Small intestine (tissue), 7 donors: ENCODE measurements around the gene TBC1D24. TPM values are rescaled to one million over a fixed set of nuclear protein-coding genes. Genes with fewer than 3 reads are reported as not detected.
A peak's percentile ranks its signal among the peaks of the same experiment; 100 is the strongest.

Source experiments
- DNase-seq, 2 donors: peaks; one replicate each; pipeline versions ENCODE4 v3.0.0 to v3.0.0-alpha.2; 2013
- FAIRE-seq: peaks from 2 replicates; lab custom pipeline; 2012; peaks lifted over from hg19 to GRCh38; lab: Jason Lieb, UNC
- H3K27ac ChIP-seq, 3 donors: one replicate each; pipeline ENCODE4 v1.5.1; 2013; ENCODE audit warnings: low read length in 2 of 3, mild to moderate bottlenecking in 2 of 3, control low read depth in 1 of 3, inconsistent platforms in 1 of 3, low read depth in 1 of 3, moderate library complexity in 1 of 3
- H3K27me3 ChIP-seq, 3 donors: one replicate each; pipeline ENCODE4 v1.6.1; 2013; ENCODE audit warnings: low read length in 3 of 3, inconsistent platforms in 1 of 3; ENCODE audit not compliant: control insufficient read depth in 3 of 3, insufficient read depth in 3 of 3
- H3K36me3 ChIP-seq, 3 donors: one replicate each; pipeline ENCODE4 v1.6.1; 2013; ENCODE audit warnings: low read length in 3 of 3, inconsistent platforms in 1 of 3, low read depth in 1 of 3, mild to moderate bottlenecking in 1 of 3, moderate library complexity in 1 of 3; ENCODE audit not compliant: control insufficient read depth in 3 of 3, insufficient read depth in 2 of 3
- H3K4me1 ChIP-seq, 3 donors: one replicate each; pipeline ENCODE4 v1.6.1; 2013; ENCODE audit warnings: low read length in 2 of 3, inconsistent platforms in 1 of 3, low read depth in 1 of 3, mild to moderate bottlenecking in 1 of 3, moderate library complexity in 1 of 3; ENCODE audit not compliant: control insufficient read depth in 3 of 3, insufficient read depth in 2 of 3
- H3K4me3 ChIP-seq, 3 donors: one replicate each; pipeline ENCODE4 v1.5.1; 2013; ENCODE audit warnings: low read length in 3 of 3, control low read depth in 1 of 3, inconsistent platforms in 1 of 3, low read depth in 1 of 3, mild to moderate bottlenecking in 1 of 3, moderate library complexity in 1 of 3
- H3K9me3 ChIP-seq, 2 donors: one replicate each; pipeline ENCODE4 v1.6.1; 2013; ENCODE audit warnings: low read depth in 1 of 2, low read length in 1 of 2; ENCODE audit not compliant: control insufficient read depth in 2 of 2, insufficient read depth in 1 of 2
- WGBS, 3 donors: extraction: QIAGEN DNeasy Blood & Tissue Kit; methylation state at CpG; one replicate each; pipeline ENCODE4 v1.1.7; 2013; 5-methylcytosine and 5-hydroxymethylcytosine counted together
- polyA plus RNA-seq, 4 donors: library from polyadenylated mRNA; stranded (reverse) in 3 of 4; unstranded in 1 of 4; fragments of 200-250 nt in 3 of 4; fragments of 120-200 nt in 1 of 4; gene quantifications; one replicate each; pipeline versions ENCODE4 v1.2.1 to v1.2.3, GENCODE V29; 2013
- donor health status: healthy with polysubstance abuse.
- donor health status: control.
- donor health status: control.
- donor health status: Bipolar disorder and iron deficiency.
- donor health status: healthy.

TBC1D24 gene
- polyA plus RNA-seq, 4 donors = 0.81 to 12.6 (median 3.2) TPM

GRCh38 chr16:2484898-2485508 is 10.1 kb downstream of the TBC1D24 start:
- H3K36me3 ChIP-seq = peaks cover 0 to 48% (median 0%) of the 10 kb centered on the region in 3 donors
- H3K4me3 ChIP-seq = no peak overlapping the region
- no peak overlapping the region for H3K27ac ChIP-seq
- H3K4me1 ChIP-seq = peaks cover 0 to 37% (median 0%) of the 10 kb centered on the region in 3 donors
- WGBS, 3 donors = 73 to 83% (median 80%) methylated on average over 13 of the region's 13 CpGs
- no peaks in the 10 kb centered on the region for H3K9me3 ChIP-seq
- no peak for FAIRE-seq
- H3K27me3 ChIP-seq = no peaks in the 10 kb centered on the region
- peak in 1 of 2 donors; percentile 55 for DNase-seq

GRCh38 chr16:2485811-2486507 is 11.0 kb downstream of the TBC1D24 start:
- Histone ChIP-seq H3K4me3 (no peak overlapping the region), H3K27me3 (no peaks in the 10 kb centered on the region), H3K4me1 (peaks cover 0 to 37% (median 0%) of the 10 kb centered on the region in 3 donors), H3K36me3 (peaks cover 0 to 53% (median 2%) of the 10 kb centered on the region in 3 donors), H3K9me3 (no peaks in the 10 kb centered on the region), H3K27ac (no peak overlapping the region)
- DNase-seq = no peak
- no peak for FAIRE-seq
- 84 to 90% (median 85%) methylated on average over 31 to 33 of the region's 33 CpGs for whole genome bisulfite sequencing, 3 donors

GRCh38 chr16:2486645-2487516 is 12.0 kb downstream of the TBC1D24 start:
- Histone ChIP-seq H3K9me3 (no peaks in the 10 kb centered on the region), H3K27ac (no peak overlapping the region), H3K27me3 (no peaks in the 10 kb centered on the region), H3K36me3 (peaks cover 0 to 45% (median 2%) of the 10 kb centered on the region in 3 donors), H3K4me3 (no peak overlapping the region), H3K4me1 (peaks cover 0 to 37% (median 0%) of the 10 kb centered on the region in 3 donors)
- DNase-seq = peak; percentile 30 to 51
- FAIRE-seq = no peak
- 58 to 60% (median 59%) methylated on average over 29 of the region's 29 CpGs for WGBS, 3 donors

GRCh38 chr16:2487517-2487842 is 12.6 kb downstream of the TBC1D24 start:
- FAIRE-seq = no peak
- peaks cover 0 to 39% (median 0%) of the 10 kb centered on the region in 3 donors for H3K4me1 ChIP-seq
- peaks cover 0 to 44% (median 2%) of the 10 kb centered on the region in 3 donors for H3K36me3 ChIP-seq
- 74 to 88% (median 84%) methylated on average over 8 of the region's 8 CpGs for WGBS, 3 donors
- H3K4me3 ChIP-seq = no peak overlapping the region
- no peaks in the 10 kb centered on the region for H3K9me3 ChIP-seq
- no peak for DNase-seq
- H3K27me3 ChIP-seq = no peaks in the 10 kb centered on the region
- no peak overlapping the region for H3K27ac ChIP-seq

GRCh38 chr16:2487903-2488531 is 13.1 kb downstream of the TBC1D24 start:
- Histone ChIP-seq H3K4me3 (no peak overlapping the region), H3K4me1 (peaks cover 0 to 38% (median 0%) of the 10 kb centered on the region in 3 donors), H3K9me3 (no peaks in the 10 kb centered on the region), H3K27ac (no peak overlapping the region), H3K36me3 (peaks cover 0 to 43% (median 2%) of the 10 kb centered on the region in 3 donors), H3K27me3 (no peaks in the 10 kb centered on the region)
- DNase-seq = no peak
- WGBS, 3 donors = 75 to 86% (median 81%) methylated on average over 15 of the region's 15 CpGs
- FAIRE-seq = no peak

- H3K4me1 ChIP-seq = peaks cover 0 to 23% (median 0%) of the 10 kb centered on the region in 3 donors
- H3K36me3 ChIP-seq = peaks cover 0 to 48% (median 2%) of the 10 kb centered on the region in 3 donors
- FAIRE-seq (no peak), DNase-seq (no peak)
- no peak overlapping the region for H3K4me3 ChIP-seq
- no peaks in the 10 kb centered on the region for H3K9me3 ChIP-seq
- WGBS, 3 donors = 90 to 97% (median 94%) methylated on average over 16 of the region's 16 CpGs
- no peaks in the 10 kb centered on the region for H3K27me3 ChIP-seq
- no peak overlapping the region for H3K27ac ChIP-seq
These were observed 14.7 kb downstream of the TBC1D24 start for GRCh38 chr16:2489581-2489980.

GRCh38 chr16:2490190-2491105 is 15.5 kb downstream of the TBC1D24 start:
- FAIRE-seq (no peak), DNase-seq (no peak)
- WGBS, 3 donors = 90 to 92% (median 91%) methylated on average over 23 of the region's 23 CpGs
- Histone ChIP-seq H3K27ac (no peak overlapping the region), H3K9me3 (no peaks in the 10 kb centered on the region), H3K36me3 (peaks cover 0 to 47% (median 2%) of the 10 kb centered on the region in 3 donors), H3K4me1 (peaks cover 0 to 17% (median 0%) of the 10 kb centered on the region in 3 donors), H3K4me3 (no peak overlapping the region), H3K27me3 (no peaks in the 10 kb centered on the region)
